Stimulated activated CD4-positive, alpha-beta T cell treated with anti-CD3 and anti-CD28 coated beads, Interleukin-1b, Interleukin-23, amount 100 ng/mL, for 4 hours (primary cell): ENCODE data around the gene PTPRN2.
"Not testable (repeated sequence)": the region's sequence is repeated elsewhere in the genome, so short reads cannot be mapped to it uniquely, and the experiment has no call there.

ENCODE experiments used
- DNase-seq, 2 donors: peaks; one replicate each; pipeline ENCODE4 v3.0.0-alpha.2; 2020; ENCODE audit warnings: low read depth in 2 of 2

The PTPRN2 gene

DNA sequence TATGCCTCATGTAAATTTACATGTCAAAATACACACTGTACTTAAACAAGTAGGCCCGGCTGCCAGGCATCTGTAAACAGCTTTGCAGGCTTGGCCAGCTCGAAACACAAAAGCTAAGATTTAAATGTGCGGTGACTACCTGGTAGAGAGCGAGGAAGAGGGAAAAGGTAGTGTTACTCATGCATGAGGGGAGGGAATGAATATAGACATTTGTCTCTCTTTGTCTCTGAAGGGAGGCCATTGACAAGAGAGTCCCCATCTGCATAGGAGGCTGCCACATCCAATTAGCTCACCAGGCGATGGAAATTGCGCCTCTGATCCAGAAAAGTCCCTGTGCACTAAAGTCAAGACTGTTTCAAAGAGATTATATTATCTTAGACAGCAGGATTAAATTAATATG, 535.8 kb downstream of the PTPRN2 start:
- DNase-seq: no peak

DNA sequence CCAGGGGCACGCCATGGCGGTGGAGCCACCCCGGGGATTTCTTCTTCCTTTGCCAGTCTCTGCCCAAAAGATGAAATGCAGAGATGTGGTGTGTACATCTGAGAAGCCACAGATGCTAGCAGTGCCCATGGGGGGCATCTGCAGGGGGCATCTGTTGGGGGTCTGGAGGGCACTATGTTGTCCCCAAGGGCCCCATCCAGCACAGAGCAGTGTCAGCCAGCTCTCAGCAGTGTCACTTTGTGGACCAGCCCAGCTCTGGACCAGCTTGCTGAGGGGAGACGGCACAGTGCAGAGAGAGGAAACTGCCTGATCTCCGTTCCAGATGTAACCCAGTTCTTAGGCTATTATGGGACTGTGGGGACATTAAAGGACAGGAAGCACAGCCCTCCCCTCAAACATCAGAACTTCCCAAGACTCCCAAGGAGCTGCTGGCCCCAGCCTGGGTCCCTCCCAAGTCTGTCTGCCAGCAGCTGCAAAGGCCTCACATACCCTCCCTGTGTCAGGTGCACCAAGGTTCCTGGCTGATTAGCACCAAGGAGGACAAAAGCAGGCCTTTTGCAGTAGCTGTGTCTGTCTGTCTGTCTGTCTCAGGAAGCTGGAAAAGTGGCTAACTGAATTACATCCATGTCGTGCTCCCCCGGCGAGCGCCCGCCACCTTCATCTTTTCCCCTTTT, 536.5 kb downstream of the PTPRN2 start:
- no peak for DNase-seq

DNA sequence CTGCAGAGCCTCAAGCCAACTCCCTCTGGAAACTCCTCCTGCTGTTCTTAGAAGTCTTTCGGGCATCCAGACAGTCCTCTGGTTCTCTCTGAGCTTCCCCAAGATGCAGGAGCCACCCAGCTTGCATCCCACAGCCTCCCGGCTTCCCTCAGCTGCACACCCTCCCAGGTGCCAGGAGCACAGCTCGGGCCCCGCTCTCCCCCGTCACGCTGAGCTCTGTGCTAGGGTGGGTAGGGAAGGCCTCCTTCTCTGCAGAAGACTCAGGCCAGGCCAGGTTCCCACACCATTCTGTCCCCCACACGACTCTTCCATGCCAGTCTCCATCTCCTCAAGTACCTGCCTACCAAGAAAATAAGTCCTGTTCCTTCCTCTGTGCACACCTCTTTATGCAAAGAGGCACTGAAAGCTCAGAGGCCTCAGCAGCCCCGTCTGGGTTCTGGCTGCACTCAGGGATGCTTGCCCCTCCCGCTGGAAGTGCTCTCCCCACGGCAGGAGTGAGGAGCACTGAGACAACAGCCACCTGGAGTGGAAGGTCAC, 537.1 kb downstream of the PTPRN2 start:
- DNase-seq: no peak

DNA sequence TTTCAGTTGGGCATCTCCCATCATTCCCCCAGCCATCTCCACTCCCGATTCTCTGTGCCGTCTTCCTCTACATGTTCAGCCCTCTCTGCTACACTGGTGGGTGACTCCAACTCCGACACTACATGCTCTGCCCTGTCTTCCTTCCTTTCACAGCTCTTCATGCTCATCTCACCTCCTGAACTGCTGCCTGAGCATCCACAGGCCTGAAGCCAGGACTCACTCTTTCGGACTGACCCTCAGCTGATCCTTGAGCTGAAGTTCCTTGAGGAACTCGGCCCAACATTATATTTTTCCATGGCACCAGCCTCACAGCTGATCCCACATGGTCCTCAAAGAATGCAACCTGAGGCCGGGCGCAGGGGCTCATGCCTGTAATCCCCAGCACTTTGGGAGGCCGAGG, 538.4 kb downstream of the PTPRN2 start:
- no peak for DNase-seq

DNA sequence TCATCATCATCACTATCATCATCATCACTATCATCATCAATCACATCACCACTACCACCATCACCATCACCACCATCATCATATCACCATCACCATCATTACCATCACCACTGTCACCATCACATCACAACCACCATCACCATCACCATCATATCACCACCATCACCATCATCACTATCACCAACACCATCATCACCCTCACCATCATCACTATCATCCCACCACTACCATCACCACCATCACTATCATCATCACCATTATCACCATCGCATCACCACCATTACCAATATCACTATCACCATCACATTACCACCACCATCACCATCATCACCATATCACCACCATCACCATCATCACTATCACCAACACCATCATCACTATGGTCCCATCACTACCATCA, 539.1 kb downstream of the PTPRN2 start:
- DNase-seq: no peak

DNA sequence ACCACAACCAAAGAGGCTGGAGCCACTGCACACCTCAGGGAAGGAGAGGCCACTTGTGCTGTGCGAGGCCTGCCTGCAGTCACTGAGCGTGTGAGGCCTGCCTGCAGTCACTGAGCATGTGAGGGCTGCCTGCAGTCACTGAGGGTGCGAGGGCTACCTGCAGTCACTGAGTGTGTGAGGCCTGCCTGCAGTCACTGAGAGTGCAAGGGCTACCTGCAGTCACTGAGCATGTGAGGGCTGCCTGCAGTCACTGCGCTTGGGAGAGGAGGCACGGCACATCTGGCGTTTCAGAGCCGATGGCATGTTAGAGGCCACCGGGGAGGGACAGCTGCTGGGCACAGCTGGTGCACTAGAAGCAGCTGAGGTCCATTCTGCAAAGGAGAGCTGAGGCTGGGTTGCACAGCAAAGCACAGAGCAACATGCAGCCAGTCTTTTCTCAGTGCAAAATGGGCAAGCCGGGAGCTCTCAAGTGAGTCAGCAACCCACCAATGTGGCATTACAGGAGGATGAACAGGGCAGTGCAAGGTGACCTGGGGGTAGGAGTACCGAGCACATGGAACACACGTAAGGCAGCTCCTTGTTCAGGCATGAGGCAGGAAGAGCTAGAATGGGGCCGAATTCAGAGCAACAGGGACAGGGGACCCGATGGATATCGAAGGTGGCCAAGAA, 540.1 kb downstream of the PTPRN2 start:
- DNase-seq: no peak

DNA sequence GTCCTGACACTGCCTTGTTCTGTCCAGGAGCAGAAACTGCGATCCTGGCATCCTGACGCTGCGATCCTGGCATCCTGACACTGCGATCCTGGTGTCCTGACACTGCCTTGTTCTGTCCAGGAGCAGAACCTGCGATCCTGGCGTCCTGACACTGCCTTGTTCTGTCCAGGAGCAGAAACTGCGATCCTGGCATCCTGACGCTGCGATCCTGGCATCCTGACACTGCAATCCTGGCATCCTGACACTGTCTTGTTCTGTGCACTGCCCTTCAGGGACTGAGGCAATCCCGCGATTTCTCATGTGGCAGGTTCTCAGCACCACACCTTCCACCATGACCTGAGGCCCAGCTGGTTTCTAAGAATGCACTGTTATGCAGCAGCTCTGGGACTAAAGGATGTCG, 541.4 kb downstream of the PTPRN2 start:
- DNase-seq: not testable (repeated sequence)

DNA sequence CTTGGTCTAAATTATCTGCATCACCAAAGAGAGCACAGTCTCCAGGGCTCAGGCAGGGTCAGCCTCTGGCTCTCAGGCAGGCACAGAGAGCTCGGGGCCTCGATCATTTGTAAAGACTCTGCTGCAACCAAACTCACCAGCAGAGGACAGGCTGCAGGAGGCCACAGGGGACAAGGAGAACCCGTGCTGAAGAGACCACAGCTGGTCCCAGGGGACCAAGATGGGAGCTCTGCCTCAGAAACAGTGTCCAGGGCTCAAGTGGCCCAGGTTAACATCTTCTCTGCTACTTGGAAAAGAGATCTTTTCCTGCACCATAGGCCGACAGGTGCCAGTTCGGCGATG, 543.2 kb downstream of the PTPRN2 start:
- DNase-seq: no peak

DNA sequence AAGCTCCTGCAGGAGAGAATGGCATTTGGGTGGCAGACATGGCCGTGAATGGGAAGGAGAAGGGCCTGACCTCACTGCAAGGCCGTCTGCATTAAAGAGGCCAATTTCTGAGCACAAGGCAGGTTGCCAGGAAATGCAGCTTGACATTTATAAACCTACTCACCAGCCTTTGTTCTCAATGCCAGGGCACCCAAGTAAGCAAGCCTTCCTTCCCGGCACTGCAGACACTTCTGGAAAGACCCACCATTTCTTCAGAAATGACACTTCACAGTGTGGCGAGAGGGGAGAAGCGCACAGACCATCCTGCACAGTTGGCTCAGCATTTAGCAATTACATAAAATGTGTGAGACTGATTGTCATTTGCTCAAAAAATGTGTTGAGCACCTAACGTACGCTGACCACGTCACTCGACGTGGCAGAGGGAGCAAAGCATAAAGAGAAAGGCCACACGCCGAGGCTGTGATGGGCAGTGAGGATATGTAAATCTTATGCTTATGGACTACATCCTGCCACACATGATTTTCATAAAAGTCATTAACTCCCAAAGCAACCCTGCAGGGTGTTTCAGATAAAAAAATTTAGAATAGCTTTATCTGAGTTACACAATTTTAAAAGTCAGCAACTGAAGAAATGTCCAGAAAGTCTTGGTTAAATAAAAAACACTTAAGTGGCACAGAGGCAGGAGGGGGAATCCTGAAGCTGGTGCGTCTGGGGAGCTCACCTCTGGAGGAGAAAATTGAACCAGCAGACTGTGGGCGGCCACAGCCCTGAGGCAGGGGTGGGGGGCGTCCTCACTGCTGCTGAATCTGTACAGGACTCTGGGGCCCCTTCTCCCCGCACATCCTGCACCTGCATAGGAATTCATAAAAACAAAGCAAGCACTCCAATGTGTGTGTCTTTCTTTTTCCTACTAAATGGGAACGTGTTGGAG, 543.8 kb downstream of the PTPRN2 start:
- no peak for DNase-seq

DNA sequence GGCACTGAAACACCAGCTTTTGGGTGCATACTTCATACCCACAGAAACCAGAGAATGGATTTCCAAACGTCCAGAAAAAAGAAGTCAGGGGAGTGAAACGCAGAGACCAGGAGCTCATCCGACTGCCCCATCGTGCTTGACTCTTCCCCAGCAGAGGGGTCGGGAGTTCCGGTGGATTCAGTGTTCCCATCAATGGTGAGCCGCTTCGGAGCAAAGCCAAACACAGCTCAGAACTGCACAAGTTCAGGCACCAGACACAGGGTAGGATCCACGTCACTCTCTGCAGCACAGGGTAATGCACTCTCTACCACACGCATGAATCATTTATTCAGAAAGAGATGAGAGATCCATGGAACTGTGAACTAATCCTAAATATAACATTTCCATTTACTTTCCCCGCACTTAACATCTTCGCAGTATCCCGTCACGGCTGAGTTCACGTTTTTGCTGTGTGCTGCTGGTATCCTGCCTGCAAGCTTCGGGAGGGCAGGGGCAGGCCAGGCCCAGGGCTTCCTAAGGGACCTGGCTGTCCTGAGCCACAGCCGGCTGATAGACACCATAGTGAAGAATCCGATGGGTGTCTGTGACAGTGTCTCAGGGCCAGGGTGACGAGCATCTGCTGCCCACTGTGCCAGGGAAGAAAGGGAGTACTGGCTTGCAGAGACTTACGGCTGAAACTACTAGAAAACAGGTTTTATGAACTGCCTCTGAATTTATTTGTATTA, 545.3 kb downstream of the PTPRN2 start:
- no peak for DNase-seq

DNA sequence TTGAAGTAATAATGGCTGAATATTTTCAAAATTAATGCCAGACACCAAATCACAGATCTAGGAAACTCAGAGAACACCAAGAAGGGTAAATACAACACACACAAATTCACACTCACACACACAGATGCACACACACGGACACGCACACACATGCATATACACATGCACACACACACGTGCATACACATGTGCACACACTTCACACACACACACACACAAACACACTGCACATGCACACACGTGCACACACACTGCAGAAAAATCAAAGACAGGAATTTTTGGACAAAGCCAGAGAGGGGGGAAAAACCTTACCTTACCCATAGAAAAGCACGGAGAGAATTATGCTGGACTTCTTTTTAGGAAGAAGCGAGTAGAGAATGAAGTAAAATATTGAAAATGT, 547.4 kb downstream of the PTPRN2 start:
- DNase-seq: no peak

DNA sequence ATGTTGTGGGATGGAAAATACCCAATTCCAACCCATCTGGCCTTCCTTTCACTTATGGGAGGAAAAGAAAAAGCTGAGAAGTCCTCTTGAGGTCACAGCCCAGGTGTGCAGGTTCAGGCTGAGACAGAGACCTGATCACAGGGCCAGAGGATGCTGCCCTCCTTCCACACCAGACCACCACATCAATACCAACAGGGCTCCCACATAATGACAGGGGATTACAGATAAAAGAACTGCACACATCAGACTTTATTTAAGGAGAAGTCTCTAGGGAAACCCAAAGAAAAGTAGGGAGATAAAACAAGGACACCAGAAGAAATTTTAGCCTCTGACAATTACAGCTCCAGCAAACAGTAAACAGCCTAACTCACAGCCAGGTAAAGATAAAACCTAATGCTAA, 548.4 kb downstream of the PTPRN2 start:
- no peak for DNase-seq

DNA sequence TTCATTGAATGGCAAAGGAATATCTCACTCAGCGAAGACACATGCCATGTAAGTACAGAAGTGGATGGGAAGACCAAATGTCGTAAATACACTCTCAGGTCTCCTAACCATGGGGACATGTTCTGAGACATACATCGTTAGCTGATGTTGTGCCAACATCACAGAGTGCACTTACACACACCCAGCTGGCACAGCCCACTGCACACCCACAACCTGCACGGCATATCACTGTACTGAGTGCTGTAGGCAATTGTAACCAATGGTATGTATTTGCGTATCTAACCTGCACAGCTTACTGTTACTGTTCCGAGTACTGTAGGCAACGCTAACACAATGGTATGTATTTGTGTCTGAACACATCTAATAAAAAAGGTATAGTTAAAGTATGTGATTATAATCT, 550.4 kb downstream of the PTPRN2 start:
- DNase-seq: no peak

DNA sequence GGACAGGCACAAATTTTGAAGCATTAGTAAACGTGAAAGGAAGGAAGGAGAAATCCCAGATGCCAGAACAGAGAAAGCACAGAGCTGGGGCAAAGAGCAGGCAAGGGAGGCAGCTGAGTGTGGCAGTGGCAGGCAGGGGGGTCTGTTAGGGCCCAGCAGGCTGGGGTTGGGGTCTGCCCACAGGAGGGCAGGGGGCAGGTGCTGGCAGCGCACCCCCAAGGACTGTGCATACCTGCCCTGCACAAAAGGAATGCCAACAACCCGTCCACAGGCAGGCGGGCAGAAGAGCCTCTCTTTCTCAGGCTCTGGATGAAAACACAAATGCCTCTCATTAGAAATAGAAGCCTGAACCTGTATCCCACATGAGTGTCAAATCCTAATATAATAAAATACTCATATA, 552.3 kb downstream of the PTPRN2 start:
- no peak for DNase-seq

DNA sequence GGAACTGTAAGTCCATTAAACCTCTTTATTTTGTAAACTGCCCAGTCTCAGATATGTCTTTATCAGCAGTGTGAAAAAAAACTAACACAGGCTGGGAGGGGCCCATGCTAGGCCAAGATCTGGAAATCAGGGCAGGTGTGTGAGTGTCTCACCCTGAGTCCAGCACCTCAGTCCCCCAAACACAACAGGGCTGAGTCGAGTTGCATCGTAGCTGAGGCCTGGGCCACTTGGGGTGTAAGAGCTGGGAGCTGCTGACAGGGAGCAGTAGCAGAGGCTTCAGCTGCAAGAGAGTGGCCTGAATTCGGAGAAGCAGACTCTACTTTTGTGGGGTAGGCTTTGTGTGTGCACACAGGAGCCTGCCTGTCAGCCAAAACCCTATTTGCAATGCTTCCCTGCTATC, 553.1 kb downstream of the PTPRN2 start:
- DNase-seq: no peak

DNA sequence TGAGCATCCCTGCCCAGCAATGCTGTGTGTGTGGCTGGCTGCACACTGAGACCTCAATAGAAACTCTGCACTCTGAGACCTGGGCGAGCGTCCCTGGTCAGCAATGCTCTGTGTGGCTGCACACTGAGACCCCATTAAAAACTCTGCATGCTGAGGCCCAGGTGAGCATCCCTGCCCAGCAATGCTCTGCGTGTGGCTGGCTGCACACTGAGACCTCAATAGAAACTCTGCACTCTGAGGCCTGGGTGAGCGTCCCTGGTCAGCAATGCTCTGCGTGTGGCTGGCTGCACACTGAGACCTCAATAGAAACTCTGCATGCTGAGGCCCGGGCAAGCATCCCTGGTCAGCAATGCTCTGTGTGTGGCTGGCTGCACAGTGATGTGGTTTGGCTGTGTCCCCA, 553.7 kb downstream of the PTPRN2 start:
- DNase-seq: not testable (repeated sequence)

DNA sequence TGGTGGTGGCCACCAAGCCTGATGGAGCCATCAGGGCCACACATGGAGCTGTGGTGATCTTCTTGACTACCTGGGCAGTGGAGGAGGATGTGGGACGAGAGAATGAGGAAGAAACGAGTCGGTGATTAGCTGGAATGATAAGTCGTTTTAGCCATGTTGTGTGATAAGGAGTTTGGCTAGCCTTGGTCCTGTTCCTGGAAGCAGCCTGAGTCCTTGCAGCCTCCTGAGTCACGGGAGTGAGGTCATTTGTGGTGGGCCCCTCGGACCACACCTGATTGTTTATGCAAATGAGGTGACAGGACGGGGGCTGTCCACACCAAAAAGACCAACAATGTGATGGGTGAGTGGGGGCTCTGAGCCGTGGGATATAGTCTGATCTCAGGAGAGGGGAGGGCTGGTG, 554.4 kb downstream of the PTPRN2 start:
- no peak for DNase-seq

DNA sequence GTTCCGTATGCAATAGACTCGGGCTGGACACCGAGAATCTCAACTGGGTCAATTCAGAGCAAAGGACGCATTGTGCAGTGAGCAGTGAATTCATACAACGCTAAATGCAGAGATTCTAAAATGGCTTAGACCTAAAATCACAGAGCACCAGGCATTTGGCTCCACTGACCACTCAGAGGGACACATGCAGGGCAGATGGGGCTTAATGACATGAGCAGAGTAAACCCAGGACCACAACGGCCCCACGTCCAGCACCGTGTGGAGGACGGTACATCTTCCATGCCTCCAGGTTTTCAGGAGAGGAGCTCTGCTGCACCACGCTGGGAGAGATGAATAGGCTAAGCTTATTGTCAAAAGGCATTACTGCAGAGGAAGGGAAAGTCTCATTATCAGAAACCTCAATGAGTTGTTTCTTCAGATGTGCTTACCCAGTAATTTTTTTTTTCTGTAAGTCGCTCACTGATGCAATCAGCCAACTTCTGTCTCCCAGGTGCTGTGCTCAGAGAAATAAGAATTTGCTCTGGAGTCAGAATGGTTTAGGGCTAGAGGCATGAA, 555.0 kb downstream of the PTPRN2 start:
- DNase-seq: no peak

DNA sequence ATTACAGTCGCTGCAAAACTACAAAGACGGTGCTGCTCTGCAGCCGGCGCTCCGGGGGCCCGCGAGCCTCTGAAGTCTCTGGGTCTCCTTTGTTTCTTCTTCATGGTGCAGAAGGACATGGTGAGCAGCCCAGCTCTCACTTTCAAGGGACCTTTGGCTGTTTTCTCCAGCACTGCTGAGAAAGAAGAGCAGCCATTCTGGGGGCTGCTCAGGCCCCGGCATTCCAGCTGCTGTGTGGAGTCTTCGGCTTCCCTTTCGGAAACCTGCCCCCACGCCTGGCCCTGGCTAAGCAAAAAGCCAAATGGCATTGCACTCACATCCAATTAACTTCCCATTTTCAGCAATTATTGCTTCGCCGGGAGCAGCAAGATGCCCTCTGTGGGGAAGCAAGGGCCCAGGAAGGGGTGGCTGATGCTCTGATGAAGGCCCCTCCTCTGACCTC, 555.7 kb downstream of the PTPRN2 start:
- no peak for DNase-seq

DNA sequence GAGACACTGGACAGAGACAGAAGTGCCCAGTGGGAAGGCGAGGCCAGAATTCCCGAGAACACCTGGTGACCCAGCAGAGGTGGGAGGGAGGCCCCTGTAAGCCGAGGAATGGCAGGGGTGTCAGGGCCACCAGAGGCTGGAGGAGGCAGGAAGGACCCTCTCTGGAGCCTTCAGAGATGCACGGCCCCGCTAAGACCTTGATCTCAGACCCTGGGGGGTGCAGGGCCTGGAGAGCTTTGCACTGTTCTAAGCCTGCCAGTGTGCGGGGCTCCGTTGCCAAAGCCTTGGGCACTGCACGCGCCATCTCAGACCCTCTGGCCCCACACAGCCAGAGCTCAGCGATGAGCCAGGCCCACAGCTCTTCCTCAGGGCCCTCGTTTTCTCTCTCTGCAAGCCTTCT, 557.1 kb downstream of the PTPRN2 start:
- DNase-seq: no peak

DNA sequence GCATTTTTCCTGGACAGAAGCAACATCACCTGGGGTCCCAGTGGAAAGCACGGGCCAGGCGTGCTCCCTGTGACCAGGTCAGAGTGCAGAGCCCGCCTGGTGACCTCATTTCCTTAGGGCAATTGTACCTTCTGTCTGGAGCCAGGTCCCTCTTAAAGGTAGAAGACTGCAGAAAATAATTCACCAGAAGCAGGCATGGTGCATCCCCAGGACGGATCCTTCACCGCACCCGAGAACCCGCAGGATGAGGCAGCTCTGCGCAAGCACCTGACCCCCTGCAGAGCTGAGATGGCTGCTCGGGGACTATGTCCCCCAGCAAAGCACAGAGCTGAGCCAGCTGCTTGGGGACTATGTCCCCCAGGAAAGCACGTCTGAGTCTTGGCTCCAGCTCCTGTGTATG, 557.6 kb downstream of the PTPRN2 start:
- DNase-seq: no peak

DNA sequence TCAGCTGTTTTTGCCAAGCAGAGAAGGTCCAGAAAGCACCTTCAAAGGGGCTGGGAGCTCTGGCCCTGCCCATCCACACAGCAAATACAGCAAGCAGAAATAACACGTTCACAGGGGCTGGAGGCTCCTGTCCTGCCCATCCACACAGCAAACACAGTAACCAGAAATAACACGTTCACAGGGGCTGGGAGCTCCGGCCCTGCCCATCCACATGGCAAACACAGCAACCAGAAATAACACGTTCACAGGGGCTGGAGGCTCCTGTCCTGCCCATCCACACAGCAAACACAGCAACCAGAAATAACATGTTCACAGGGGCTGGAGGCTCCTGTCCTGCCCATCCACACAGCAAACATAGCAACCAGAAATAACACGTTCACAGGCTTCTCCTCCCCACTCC, 558.1 kb downstream of the PTPRN2 start:
- DNase-seq: no peak
